ENCODE results near the gene CCND1. TPM values are rescaled to one million over a fixed set of nuclear protein-coding genes. Genes with fewer than 3 reads are reported as not detected.

CCND1 gene
- 44.9 TPM for total RNA-seq

DNA sequence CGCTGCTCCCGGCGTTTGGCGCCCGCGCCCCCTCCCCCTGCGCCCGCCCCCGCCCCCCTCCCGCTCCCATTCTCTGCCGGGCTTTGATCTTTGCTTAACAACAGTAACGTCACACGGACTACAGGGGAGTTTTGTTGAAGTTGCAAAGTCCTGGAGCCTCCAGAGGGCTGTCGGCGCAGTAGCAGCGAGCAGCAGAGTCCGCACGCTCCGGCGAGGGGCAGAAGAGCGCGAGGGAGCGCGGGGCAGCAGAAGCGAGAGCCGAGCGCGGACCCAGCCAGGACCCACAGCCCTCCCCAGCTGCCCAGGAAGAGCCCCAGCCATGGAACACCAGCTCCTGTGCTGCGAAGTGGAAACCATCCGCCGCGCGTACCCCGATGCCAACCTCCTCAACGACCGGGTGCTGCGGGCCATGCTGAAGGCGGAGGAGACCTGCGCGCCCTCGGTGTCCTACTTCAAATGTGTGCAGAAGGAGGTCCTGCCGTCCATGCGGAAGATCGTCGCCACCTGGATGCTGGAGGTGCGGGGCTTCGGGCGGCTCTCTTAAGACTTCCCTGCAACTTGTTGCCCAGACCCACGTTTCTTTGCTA is at the start of gene CCND1:
CCND1 (plus strand) TSS at position 162 of the 587 bp plus-strand sequence; CDS start at position 320, 158 bp downstream.
- no peaks in the 10 kb centered on the region for H3K36me3 ChIP-seq (ENCODE audit: control insufficient read depth in 3 of 3, insufficient read depth in 3 of 3, low read length in 3 of 3)
- H3K4me3 ChIP-seq (ENCODE audit: low read length in 3 of 3) = peak within 1 kb of the TSS; percentile 66 to 78 (median 71)
- H3K9me3 ChIP-seq (ENCODE audit: control insufficient read depth in 3 of 3, low read length in 3 of 3) = no peaks in the 10 kb centered on the region
- H3K4me1 ChIP-seq (ENCODE audit: control insufficient read depth in 3 of 3, insufficient read depth in 3 of 3, low read length in 3 of 3) = peaks cover 34 to 55% (median 45%) of the 10 kb centered on the region in 3 donors
- peaks cover 53 to 75% (median 56%) of the 10 kb centered on the region in 3 donors for H3K27me3 ChIP-seq (ENCODE audit: control insufficient read depth in 3 of 3, insufficient read depth in 3 of 3, low read length in 3 of 3)
- peak within 1 kb of the TSS in 2 of 3 donors; percentile 66 to 67 for H3K9ac ChIP-seq (ENCODE audit: low read depth in 1 of 3, low read length in 3 of 3)
- no peak within 1 kb of the TSS for H3K27ac ChIP-seq (ENCODE audit: low read depth, low read length)

DNA sequence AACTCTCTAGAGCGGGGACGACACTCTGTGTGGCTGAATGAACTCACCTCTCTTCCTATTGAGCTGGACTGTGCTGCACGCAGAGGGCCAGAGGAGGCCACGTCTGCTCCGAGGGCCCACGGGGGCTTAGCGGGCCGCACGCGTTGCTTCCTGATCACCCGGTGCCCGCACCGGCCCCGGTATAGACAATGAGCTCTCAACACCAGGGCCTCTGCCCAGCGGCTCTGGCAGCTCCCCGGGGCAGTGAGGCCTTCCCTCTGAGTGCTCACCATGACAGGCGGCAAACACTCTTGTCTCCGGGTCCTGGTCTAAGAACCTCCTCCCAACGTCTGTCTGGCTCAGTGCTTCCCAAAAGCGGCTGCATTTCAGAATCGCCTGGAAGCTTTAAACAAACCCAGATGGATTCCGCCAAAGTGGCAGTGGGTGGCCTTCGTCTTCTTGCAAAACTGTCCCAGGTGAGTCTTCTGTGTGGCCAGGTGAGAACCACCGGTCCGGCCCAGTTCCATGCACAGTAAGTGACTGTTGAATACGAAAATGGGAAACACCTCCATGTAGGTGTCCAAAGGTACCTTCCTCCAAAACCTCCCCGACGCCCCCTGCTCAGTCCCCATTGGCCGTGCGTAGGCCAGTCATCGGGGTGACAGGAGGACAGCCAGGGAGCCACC is 47.8 kb upstream of the CCND1 start:
- H3K9me3 ChIP-seq (ENCODE audit: control insufficient read depth in 3 of 3, low read length in 3 of 3) = peaks cover 0 to 3% (median 0%) of the 10 kb centered on the region in 3 donors
- no peaks in the 10 kb centered on the region for H3K36me3 ChIP-seq (ENCODE audit: control insufficient read depth in 3 of 3, insufficient read depth in 3 of 3, low read length in 3 of 3)
- no peaks in the 10 kb centered on the region for H3K4me1 ChIP-seq (ENCODE audit: control insufficient read depth in 3 of 3, insufficient read depth in 3 of 3, low read length in 3 of 3)
- H3K27me3 ChIP-seq (ENCODE audit: control insufficient read depth in 3 of 3, insufficient read depth in 3 of 3, low read length in 3 of 3) = peaks cover 8 to 17% (median 16%) of the 10 kb centered on the region in 3 donors
- H3K9ac ChIP-seq (ENCODE audit: low read depth in 1 of 3, low read length in 3 of 3) = no peak overlapping the region
- H3K4me3 ChIP-seq (ENCODE audit: low read length in 3 of 3) = no peak overlapping the region
- no peak overlapping the region for H3K27ac ChIP-seq (ENCODE audit: low read depth, low read length)

DNA sequence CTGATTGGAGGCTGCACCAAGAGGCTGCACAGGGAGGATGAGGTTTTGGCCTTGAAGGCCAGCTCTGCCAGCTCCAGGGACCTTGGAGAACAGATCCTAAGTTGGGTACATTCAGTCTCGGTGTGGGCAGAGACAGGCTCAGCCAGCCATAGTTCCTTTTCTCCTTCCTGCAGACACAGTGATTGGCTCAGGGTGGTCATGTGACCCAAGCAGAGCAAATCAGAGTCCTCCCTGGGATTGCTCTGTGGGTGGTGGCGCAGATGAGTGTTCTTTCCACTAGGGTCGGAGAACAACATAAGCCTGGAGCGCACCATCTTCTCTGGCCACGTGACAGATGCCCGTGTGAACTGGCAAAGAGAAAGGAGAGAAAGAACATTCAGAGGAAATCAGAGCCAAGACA is 47.1 kb upstream of the CCND1 start:
- Histone ChIP-seq H3K9me3 (ENCODE audit: control insufficient read depth in 3 of 3, low read length in 3 of 3) (peaks cover 0 to 3% (median 0%) of the 10 kb centered on the region in 3 donors), H3K4me1 (ENCODE audit: control insufficient read depth in 3 of 3, insufficient read depth in 3 of 3, low read length in 3 of 3) (no peaks in the 10 kb centered on the region), H3K4me3 (ENCODE audit: low read length in 3 of 3) (no peak overlapping the region), H3K27ac (ENCODE audit: low read depth, low read length) (no peak overlapping the region), H3K27me3 (ENCODE audit: control insufficient read depth in 3 of 3, insufficient read depth in 3 of 3, low read length in 3 of 3) (peaks cover 8 to 17% (median 16%) of the 10 kb centered on the region in 3 donors), H3K9ac (ENCODE audit: low read depth in 1 of 3, low read length in 3 of 3) (no peak overlapping the region), H3K36me3 (ENCODE audit: control insufficient read depth in 3 of 3, insufficient read depth in 3 of 3, low read length in 3 of 3) (no peaks in the 10 kb centered on the region)

DNA sequence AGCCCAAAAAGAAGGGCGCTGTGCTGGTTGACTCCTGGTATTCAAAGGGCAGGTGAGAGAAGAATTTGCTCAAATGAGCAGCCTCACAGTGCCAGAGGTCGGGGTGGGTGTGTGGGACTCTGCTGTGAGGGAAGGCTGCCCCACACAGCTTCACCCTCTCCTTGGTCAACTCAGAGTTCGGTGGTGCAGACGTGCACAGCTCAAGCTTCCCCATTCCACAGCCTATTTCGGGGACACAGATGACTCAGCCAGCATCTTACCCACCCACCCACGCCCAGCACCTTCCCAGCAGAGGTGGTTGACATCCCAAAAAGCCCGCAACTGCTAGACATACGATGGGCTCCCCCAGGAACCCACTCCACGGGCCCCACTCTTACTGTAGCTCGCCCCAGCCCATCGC is 46.5 kb upstream of the CCND1 start:
- peaks cover 0 to 3% (median 0%) of the 10 kb centered on the region in 3 donors for H3K9me3 ChIP-seq (ENCODE audit: control insufficient read depth in 3 of 3, low read length in 3 of 3)
- no peak overlapping the region for H3K9ac ChIP-seq (ENCODE audit: low read depth in 1 of 3, low read length in 3 of 3)
- no peaks in the 10 kb centered on the region for H3K36me3 ChIP-seq (ENCODE audit: control insufficient read depth in 3 of 3, insufficient read depth in 3 of 3, low read length in 3 of 3)
- H3K4me3 ChIP-seq (ENCODE audit: low read length in 3 of 3) = no peak overlapping the region
- no peaks in the 10 kb centered on the region for H3K4me1 ChIP-seq (ENCODE audit: control insufficient read depth in 3 of 3, insufficient read depth in 3 of 3, low read length in 3 of 3)
- peaks cover 8 to 17% (median 16%) of the 10 kb centered on the region in 3 donors for H3K27me3 ChIP-seq (ENCODE audit: control insufficient read depth in 3 of 3, insufficient read depth in 3 of 3, low read length in 3 of 3)
- no peak overlapping the region for H3K27ac ChIP-seq (ENCODE audit: low read depth, low read length)

DNA sequence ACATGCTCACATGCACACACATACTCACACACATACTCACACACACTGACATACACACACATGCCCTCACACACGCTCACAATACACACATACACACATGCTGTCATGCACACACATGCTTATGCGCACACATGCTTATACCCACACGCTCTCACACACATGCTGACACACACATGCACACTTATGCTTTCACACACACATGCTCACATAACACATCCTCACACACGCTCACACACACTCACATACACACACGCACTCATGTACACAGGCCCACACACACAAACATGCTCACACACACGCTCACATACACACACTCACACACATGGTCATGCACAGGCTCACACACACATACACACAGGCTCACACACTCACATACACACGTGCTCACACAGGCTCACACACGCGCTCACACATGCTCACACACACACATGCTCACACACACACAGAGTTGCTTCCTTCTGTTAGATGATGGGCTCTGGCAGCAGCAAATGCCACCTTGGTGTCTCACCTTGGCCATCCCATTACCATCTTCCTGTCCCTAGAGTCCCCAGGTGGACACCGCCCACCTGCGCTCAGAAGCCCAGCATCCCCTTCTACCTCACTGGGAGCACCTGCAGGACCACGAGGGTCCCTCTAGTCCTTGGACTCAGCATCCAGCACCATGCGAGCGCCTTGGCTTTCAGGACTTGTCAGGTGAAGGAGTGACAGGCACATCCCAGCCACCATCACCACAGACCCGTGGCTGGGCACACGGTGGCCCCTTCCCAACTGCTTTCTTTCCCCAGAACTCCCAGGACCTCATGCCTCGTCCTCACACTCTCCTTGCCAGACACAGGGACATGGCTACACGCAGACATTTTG is 44.9 kb upstream of the CCND1 start:
- Histone ChIP-seq H3K9ac (ENCODE audit: low read depth in 1 of 3, low read length in 3 of 3) (no peak overlapping the region), H3K4me1 (ENCODE audit: control insufficient read depth in 3 of 3, insufficient read depth in 3 of 3, low read length in 3 of 3) (no peaks in the 10 kb centered on the region), H3K27ac (ENCODE audit: low read depth, low read length) (no peak overlapping the region), H3K4me3 (ENCODE audit: low read length in 3 of 3) (no peak overlapping the region), H3K27me3 (ENCODE audit: control insufficient read depth in 3 of 3, insufficient read depth in 3 of 3, low read length in 3 of 3) (peaks cover 8 to 25% (median 17%) of the 10 kb centered on the region in 3 donors), H3K36me3 (ENCODE audit: control insufficient read depth in 3 of 3, insufficient read depth in 3 of 3, low read length in 3 of 3) (no peaks in the 10 kb centered on the region), H3K9me3 (ENCODE audit: control insufficient read depth in 3 of 3, low read length in 3 of 3) (peaks cover 0 to 3% (median 0%) of the 10 kb centered on the region in 3 donors)

DNA sequence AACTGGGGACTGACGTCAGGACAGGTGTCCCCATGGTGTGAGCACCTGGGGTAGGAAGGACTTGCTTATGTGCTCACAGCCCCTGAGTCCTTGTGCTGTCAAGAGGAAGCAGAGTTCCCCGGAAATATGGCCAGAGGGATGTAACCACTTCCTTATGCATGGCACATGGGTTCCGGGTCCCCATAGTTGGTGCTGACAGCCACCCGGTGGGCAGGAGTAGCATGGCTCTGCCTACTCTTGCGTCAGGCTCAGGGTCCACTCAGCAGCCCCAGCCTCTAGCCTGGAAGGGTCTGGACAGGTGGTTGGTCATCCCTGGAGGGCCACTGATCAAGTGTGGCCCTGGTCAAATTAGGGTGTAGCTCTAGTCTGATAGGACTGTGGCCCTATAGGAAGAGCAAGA is 42.8 kb upstream of the CCND1 start:
- Histone ChIP-seq H3K27me3 (ENCODE audit: control insufficient read depth in 3 of 3, insufficient read depth in 3 of 3, low read length in 3 of 3) (peaks cover 16 to 44% (median 32%) of the 10 kb centered on the region in 3 donors), H3K36me3 (ENCODE audit: control insufficient read depth in 3 of 3, insufficient read depth in 3 of 3, low read length in 3 of 3) (no peaks in the 10 kb centered on the region), H3K27ac (ENCODE audit: low read depth, low read length) (no peak overlapping the region), H3K9me3 (ENCODE audit: control insufficient read depth in 3 of 3, low read length in 3 of 3) (peaks cover 0 to 3% (median 0%) of the 10 kb centered on the region in 3 donors), H3K9ac (ENCODE audit: low read depth in 1 of 3, low read length in 3 of 3) (no peak overlapping the region), H3K4me1 (ENCODE audit: control insufficient read depth in 3 of 3, insufficient read depth in 3 of 3, low read length in 3 of 3) (no peaks in the 10 kb centered on the region), H3K4me3 (ENCODE audit: low read length in 3 of 3) (no peak overlapping the region)

DNA sequence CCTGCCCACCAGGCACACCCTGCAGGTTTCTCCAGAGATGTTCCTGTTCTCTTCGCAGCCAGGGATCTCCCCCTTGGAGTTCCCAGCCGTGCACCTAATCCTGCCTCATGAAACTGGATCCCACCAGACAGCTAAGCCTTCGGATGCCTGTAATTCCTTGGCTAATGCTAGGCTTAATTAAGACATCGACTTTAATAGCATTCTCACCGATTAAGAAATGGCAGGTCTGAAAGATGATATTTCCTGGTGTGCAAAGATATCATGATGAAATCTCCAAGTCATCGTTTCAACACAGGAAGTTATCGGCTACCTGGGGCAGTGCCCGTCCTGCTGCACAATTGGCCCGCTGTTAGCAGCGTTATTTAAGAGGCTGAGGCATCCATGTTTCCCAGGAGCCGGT is 41.5 kb upstream of the CCND1 start:
- no peaks in the 10 kb centered on the region for H3K36me3 ChIP-seq (ENCODE audit: control insufficient read depth in 3 of 3, insufficient read depth in 3 of 3, low read length in 3 of 3)
- H3K4me1 ChIP-seq (ENCODE audit: control insufficient read depth in 3 of 3, insufficient read depth in 3 of 3, low read length in 3 of 3) = no peaks in the 10 kb centered on the region
- H3K4me3 ChIP-seq (ENCODE audit: low read length in 3 of 3) = no peak overlapping the region
- peaks cover 0 to 3% (median 0%) of the 10 kb centered on the region in 3 donors for H3K9me3 ChIP-seq (ENCODE audit: control insufficient read depth in 3 of 3, low read length in 3 of 3)
- H3K9ac ChIP-seq (ENCODE audit: low read depth in 1 of 3, low read length in 3 of 3) = no peak overlapping the region
- peaks cover 16 to 48% (median 32%) of the 10 kb centered on the region in 3 donors for H3K27me3 ChIP-seq (ENCODE audit: control insufficient read depth in 3 of 3, insufficient read depth in 3 of 3, low read length in 3 of 3)
- H3K27ac ChIP-seq (ENCODE audit: low read depth, low read length) = no peak overlapping the region

DNA sequence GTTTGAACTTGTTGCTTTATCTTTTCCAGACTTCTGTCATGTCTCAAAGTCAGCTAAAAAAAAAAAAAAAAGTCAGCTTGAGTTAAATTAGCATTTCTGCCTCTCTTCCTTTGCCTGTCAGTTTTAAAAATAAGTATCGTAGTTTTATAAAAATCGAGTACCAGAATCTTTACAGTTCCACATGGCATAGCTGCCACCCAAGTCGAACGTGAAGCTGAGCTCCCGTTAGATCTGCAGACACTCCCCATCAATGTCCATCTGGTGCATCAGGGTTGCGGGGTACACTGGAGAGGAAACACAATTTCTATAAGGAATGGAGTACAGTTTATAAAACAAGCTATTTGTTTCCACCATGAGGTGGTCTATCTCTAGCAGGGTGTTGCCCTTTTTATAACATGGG is 41.0 kb upstream of the CCND1 start:
- no peaks in the 10 kb centered on the region for H3K4me1 ChIP-seq (ENCODE audit: control insufficient read depth in 3 of 3, insufficient read depth in 3 of 3, low read length in 3 of 3)
- H3K4me3 ChIP-seq (ENCODE audit: low read length in 3 of 3) = no peak overlapping the region
- peaks cover 0 to 3% (median 0%) of the 10 kb centered on the region in 3 donors for H3K9me3 ChIP-seq (ENCODE audit: control insufficient read depth in 3 of 3, low read length in 3 of 3)
- peaks cover 16 to 48% (median 32%) of the 10 kb centered on the region in 3 donors for H3K27me3 ChIP-seq (ENCODE audit: control insufficient read depth in 3 of 3, insufficient read depth in 3 of 3, low read length in 3 of 3)
- H3K36me3 ChIP-seq (ENCODE audit: control insufficient read depth in 3 of 3, insufficient read depth in 3 of 3, low read length in 3 of 3) = no peaks in the 10 kb centered on the region
- no peak overlapping the region for H3K27ac ChIP-seq (ENCODE audit: low read depth, low read length)
- no peak overlapping the region for H3K9ac ChIP-seq (ENCODE audit: low read depth in 1 of 3, low read length in 3 of 3)

DNA sequence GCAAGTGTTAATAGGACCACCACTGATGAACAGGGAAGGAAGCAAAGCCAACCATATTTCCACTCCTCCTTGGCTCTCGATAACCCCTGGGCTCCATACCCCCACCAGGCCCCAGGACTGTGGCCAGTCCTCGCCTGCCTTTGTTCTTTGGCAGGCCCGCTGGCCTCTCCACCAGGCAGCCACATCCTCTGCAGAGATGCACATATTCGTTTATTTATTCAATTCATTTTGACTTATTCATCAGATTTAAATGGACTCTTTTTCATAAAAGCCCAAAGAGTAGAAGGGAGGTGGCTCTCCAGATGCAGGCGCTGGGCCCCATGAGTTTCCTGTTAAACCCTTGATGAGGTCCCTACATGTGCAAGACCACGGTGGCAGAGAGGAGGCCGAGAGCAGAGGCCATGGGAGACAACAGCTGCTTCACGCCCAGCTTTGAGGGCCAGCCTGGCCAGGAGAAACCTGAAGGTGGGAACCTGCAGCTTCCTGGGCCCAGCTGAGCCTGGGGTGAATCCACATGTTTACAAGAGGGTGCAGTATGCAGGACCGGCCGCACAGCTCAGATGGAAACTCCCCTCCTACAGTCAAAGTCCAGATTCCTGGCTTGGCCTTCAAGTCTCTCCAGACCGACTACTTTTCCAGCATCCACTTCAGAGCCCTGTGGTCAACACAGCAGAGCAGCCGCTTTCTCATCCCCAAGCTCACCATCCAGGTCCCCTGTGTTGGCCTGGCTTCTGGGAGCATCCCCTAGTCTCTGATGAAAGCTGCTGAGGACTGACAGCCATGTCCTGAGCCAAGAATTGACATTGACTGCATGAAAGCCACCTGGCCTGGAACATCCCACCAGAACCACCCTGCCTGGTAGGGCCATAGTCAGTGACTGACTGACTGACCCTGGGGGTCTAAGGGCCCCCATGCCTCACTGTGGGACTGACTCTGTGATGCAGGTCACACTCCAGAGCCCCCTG is 39.7 kb upstream of the CCND1 start:
- Histone ChIP-seq H3K27me3 (ENCODE audit: control insufficient read depth in 3 of 3, insufficient read depth in 3 of 3, low read length in 3 of 3) (peaks cover 16 to 45% (median 38%) of the 10 kb centered on the region in 3 donors), H3K36me3 (ENCODE audit: control insufficient read depth in 3 of 3, insufficient read depth in 3 of 3, low read length in 3 of 3) (no peaks in the 10 kb centered on the region), H3K9ac (ENCODE audit: low read depth in 1 of 3, low read length in 3 of 3) (no peak overlapping the region), H3K4me1 (ENCODE audit: control insufficient read depth in 3 of 3, insufficient read depth in 3 of 3, low read length in 3 of 3) (no peaks in the 10 kb centered on the region), H3K27ac (ENCODE audit: low read depth, low read length) (no peak overlapping the region), H3K9me3 (ENCODE audit: control insufficient read depth in 3 of 3, low read length in 3 of 3) (no peaks in the 10 kb centered on the region), H3K4me3 (ENCODE audit: low read length in 3 of 3) (no peak overlapping the region)

Measured in skeletal muscle tissue (tissue), 4 donors.